GM18867 (cell line): Measurements from ENCODE around the gene BCO2.
A peak's percentile ranks its signal among the peaks of the same experiment; 100 is the strongest.

Experiments
- ATAC-seq: cut with Tn5 transposase; IDR thresholded peaks from one replicate; pipeline ENCODE4 v1.9.1; 2021; ENCODE audit warnings: mild to moderate bottlenecking, moderate library complexity; ENCODE audit not compliant: unreplicated experiment

The BCO2 gene

GRCh38 chr11:112213753-112214152 lies 38.4 kb downstream of the BCO2 start:
- no peak for ATAC-seq

- ATAC-seq = no peak
Observed at GRCh38 chr11:112215621-112216020, 40.3 kb downstream of the BCO2 start.

GRCh38 chr11:112216561-112217105 lies 41.3 kb downstream of the BCO2 start:
- ATAC-seq = no peak

GRCh38 chr11:112219476-112220232 lies 44.3 kb downstream of the BCO2 start:
- ATAC-seq = peak; percentile 96

- ATAC-seq = no peak
Observed at GRCh38 chr11:112221274-112221835, 46.0 kb downstream of the BCO2 start.

GRCh38 chr11:112222303-112222702 lies 47.0 kb downstream of the BCO2 start:
- ATAC-seq = no peak

- ATAC-seq = no peak
Observed at GRCh38 chr11:112223121-112223520, 47.8 kb downstream of the BCO2 start.

- no peak for ATAC-seq
Observed at GRCh38 chr11:112223754-112224532, 48.6 kb downstream of the BCO2 start.

GRCh38 chr11:112225753-112226061 lies 50.4 kb downstream of the BCO2 start:
- no peak for ATAC-seq

- ATAC-seq = peak; percentile 96
Observed at GRCh38 chr11:112226062-112226830, 50.9 kb downstream of the BCO2 start, which contains the start of gene PTS. PTS (plus strand) TSS chr11:112226428; CDS start chr11:112226444, 16 bp downstream.

GRCh38 chr11:112226831-112227401 lies 51.6 kb downstream of the BCO2 start:
- peak; percentile 50 for ATAC-seq

- no peak for ATAC-seq
Observed at GRCh38 chr11:112227471-112227870, 52.2 kb downstream of the BCO2 start.

GRCh38 chr11:112228706-112229105 lies 53.4 kb downstream of the BCO2 start:
- ATAC-seq = no peak

GRCh38 chr11:112229159-112229558 lies 53.8 kb downstream of the BCO2 start:
- ATAC-seq = no peak

GRCh38 chr11:112229746-112230433 lies 54.6 kb downstream of the BCO2 start:
- ATAC-seq = no peak

- ATAC-seq = no peak
Observed at GRCh38 chr11:112231952-112232351, 56.6 kb downstream of the BCO2 start.

- peak; percentile 47 for ATAC-seq
Observed at GRCh38 chr11:112235750-112236390, 60.6 kb downstream of the BCO2 start.

GRCh38 chr11:112237451-112237850 lies 62.1 kb downstream of the BCO2 start:
- ATAC-seq = no peak

- ATAC-seq = no peak
Observed at GRCh38 chr11:112238041-112238440, 62.7 kb downstream of the BCO2 start.
